ENCODE data around the gene VWA2. TPM values are rescaled to one million over a fixed set of nuclear protein-coding genes. Genes with fewer than 3 reads are reported as not detected.

VWA2 gene
- total RNA-seq, 2 donors from 2014 or later: not detected

DNA sequence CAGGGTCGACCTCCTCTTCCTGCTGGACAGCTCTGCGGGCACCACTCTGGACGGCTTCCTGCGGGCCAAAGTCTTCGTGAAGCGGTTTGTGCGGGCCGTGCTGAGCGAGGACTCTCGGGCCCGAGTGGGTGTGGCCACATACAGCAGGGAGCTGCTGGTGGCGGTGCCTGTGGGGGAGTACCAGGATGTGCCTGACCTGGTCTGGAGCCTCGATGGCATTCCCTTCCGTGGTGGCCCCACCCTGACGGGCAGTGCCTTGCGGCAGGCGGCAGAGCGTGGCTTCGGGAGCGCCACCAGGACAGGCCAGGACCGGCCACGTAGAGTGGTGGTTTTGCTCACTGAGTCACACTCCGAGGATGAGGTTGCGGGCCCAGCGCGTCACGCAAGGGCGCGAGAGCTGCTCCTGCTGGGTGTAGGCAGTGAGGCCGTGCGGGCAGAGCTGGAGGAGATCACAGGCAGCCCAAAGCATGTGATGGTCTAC, 46.9 kb downstream of the VWA2 start:
- Mint-ChIP-seq H3K36me3 (no peaks in the 10 kb centered on the region), H3K4me1 (ENCODE audit: low read depth in 2 of 2) (no peaks in the 10 kb centered on the region), H3K4me3 (no peak overlapping the region), H3K27ac (no peak overlapping the region), H3K9me3 (no peaks in the 10 kb centered on the region), H3K27me3 (no peaks in the 10 kb centered on the region)
- no peak for DNase-seq (ENCODE audit: low spot score)
- no peak for ATAC-seq

DNA sequence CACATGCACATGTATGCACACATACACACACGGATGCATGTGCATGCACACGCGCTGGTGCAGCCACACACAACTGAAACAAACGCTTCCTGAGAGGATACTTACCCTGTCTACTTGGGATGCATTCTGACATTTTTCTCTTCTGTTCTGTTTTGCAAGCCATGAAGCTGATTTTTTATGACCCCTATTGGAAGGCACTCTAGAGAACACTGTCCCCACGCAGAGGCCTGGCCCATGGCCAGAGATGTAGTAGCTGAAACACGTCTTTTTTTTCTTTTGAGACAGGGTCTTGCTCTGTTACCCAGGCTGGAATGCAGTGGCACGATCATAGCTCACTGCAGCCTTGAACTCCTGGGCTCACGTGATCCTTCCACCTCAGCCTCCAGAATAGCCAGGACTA, 47.9 kb downstream of the VWA2 start:
- no peaks in the 10 kb centered on the region for H3K27me3 Mint-ChIP-seq
- H3K4me1 Mint-ChIP-seq (ENCODE audit: low read depth in 2 of 2): no peaks in the 10 kb centered on the region
- DNase-seq (ENCODE audit: low spot score) (no peak), ATAC-seq (no peak)
- no peak overlapping the region for H3K4me3 Mint-ChIP-seq
- no peaks in the 10 kb centered on the region for H3K36me3 Mint-ChIP-seq
- H3K27ac Mint-ChIP-seq: no peak overlapping the region
- no peaks in the 10 kb centered on the region for H3K9me3 Mint-ChIP-seq

DNA sequence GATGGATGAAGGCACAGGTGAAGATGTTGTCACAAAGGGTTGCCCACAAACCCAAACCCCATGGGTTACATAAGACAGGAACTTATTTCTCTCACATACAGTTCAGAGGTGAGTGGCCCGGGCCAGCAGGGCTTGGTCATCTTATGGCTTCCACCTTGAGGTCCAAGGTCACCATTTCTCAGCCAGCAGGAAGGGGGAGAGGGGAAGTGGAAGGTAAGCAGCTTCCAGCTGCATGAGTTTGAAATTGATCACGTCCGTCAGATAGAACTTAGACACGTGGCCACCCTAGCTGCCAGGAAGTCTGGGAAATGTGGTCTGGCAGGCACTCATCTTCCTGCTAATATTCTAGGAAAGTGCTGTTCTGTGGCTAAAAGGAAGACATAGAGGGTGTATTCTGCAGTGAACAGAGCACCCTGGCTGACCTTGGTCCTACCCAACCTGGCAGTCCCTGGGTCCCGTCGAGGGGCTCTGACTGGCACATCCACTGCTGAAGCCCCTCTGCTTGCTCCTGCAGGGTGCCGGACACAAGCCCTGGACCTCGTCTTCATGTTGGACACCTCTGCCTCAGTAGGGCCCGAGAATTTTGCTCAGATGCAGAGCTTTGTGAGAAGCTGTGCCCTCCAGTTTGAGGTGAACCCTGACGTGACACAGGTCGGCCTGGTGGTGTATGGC, 49.5 kb downstream of the VWA2 start:
- Mint-ChIP-seq H3K4me3 (no peak overlapping the region), H3K36me3 (no peaks in the 10 kb centered on the region), H3K9me3 (no peaks in the 10 kb centered on the region), H3K27me3 (no peaks in the 10 kb centered on the region), H3K27ac (no peak overlapping the region), H3K4me1 (ENCODE audit: low read depth in 2 of 2) (no peaks in the 10 kb centered on the region)
- no peak for DNase-seq (ENCODE audit: low spot score)
- peak; percentile 6 to 7 for ATAC-seq

DNA sequence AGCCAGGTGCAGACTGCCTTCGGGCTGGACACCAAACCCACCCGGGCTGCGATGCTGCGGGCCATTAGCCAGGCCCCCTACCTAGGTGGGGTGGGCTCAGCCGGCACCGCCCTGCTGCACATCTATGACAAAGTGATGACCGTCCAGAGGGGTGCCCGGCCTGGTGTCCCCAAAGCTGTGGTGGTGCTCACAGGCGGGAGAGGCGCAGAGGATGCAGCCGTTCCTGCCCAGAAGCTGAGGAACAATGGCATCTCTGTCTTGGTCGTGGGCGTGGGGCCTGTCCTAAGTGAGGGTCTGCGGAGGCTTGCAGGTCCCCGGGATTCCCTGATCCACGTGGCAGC, 50.0 kb downstream of the VWA2 start:
- ATAC-seq: peak; percentile 10 to 46
- Mint-ChIP-seq H3K4me1 (ENCODE audit: low read depth in 2 of 2) (no peaks in the 10 kb centered on the region), H3K4me3 (no peak overlapping the region), H3K9me3 (no peaks in the 10 kb centered on the region), H3K27ac (no peak overlapping the region), H3K27me3 (no peaks in the 10 kb centered on the region), H3K36me3 (no peaks in the 10 kb centered on the region)
- no peak for DNase-seq (ENCODE audit: low spot score)

DNA sequence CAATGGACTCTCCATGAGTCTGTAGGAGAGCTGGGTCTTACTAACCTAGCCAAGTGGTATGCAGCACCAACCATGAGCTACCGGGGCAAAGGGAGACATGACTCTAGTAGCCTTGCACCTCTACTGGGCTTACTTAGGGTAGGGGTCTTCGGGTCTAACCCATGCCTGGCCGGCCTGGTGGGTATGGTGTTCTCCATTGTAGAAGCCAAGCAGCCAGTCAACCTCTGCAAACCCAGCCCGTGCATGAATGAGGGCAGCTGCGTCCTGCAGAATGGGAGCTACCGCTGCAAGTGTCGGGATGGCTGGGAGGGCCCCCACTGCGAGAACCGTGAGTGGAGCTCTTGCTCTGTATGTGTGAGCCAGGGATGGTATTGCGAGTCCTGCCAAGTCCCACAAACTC, 51.0 kb downstream of the VWA2 start:
- Mint-ChIP-seq H3K27ac (no peak overlapping the region), H3K36me3 (peaks cover 7% of the 10 kb centered on the region)
- no peak for ATAC-seq

DNA sequence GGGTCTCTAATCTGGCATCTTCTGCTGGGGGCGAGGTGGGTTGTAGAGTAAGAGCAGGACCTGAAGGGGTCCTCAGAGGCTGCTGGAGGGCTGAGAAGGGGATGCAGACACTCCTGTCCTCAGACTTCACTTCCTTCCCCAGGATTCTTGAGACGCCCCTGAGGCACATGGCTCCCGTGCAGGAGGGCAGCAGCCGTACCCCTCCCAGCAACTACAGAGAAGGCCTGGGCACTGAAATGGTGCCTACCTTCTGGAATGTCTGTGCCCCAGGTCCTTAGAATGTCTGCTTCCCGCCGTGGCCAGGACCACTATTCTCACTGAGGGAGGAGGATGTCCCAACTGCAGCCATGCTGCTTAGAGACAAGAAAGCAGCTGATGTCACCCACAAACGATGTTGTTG, 52.0 kb downstream of the VWA2 start:
- no peak overlapping the region for H3K27ac Mint-ChIP-seq
- DNase-seq (ENCODE audit: low spot score) (no peak), ATAC-seq (no peak)
- no peak overlapping the region for H3K4me3 Mint-ChIP-seq
- H3K27me3 Mint-ChIP-seq: no peaks in the 10 kb centered on the region
- H3K4me1 Mint-ChIP-seq (ENCODE audit: low read depth in 2 of 2): no peaks in the 10 kb centered on the region
- peaks cover 4% of the 10 kb centered on the region for H3K9me3 Mint-ChIP-seq
- H3K36me3 Mint-ChIP-seq: peaks cover 18% of the 10 kb centered on the region

More for the DNA sequence above, 51.0 kb downstream of the VWA2 start:
- no peak overlapping the region for H3K4me3 Mint-ChIP-seq
- H3K4me1 Mint-ChIP-seq (ENCODE audit: low read depth in 2 of 2): no peaks in the 10 kb centered on the region
- no peak for DNase-seq (ENCODE audit: low spot score)
- H3K27me3 Mint-ChIP-seq: no peaks in the 10 kb centered on the region
- no peaks in the 10 kb centered on the region for H3K9me3 Mint-ChIP-seq

DNA sequence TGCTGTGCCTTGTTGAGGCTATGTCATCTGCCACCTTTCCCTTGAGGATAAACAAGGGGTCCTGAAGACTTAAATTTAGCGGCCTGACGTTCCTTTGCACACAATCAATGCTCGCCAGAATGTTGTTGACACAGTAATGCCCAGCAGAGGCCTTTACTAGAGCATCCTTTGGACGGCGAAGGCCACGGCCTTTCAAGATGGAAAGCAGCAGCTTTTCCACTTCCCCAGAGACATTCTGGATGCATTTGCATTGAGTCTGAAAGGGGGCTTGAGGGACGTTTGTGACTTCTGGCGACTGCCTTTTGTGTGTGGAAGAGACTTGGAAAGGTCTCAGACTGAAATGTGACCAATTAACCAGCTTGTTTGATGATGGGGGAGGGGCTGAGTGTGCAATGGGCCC, 52.5 kb downstream of the VWA2 start:
- H3K4me1 Mint-ChIP-seq (ENCODE audit: low read depth in 2 of 2): no peaks in the 10 kb centered on the region
- H3K9me3 Mint-ChIP-seq: peaks cover 7% of the 10 kb centered on the region
- DNase-seq (ENCODE audit: low spot score) (no peak), ATAC-seq (no peak)
- H3K27me3 Mint-ChIP-seq: no peaks in the 10 kb centered on the region
- H3K27ac Mint-ChIP-seq: no peak overlapping the region
- peaks cover 21% of the 10 kb centered on the region for H3K36me3 Mint-ChIP-seq
- no peak overlapping the region for H3K4me3 Mint-ChIP-seq

DNA sequence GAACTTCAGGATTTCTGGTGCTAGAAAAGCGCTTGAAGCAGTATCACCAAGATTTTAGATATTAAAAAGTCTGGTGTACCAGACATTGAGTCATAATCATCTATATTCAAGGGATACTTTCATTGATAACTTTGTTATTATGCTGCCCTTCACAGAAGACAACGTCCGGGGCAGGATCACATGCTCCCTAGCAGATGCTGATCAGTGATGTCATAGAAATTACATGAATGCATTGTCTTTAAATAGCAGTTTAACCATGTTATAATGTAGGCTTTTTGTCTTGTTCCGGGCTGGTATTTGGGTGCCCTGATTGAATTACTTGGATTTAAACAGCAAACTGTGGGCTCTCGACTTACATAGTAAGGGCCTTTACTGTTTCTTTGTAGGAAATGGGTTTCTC, 54.0 kb downstream of the VWA2 start:
- Mint-ChIP-seq H3K9me3 (peaks cover 7% of the 10 kb centered on the region), H3K27ac (no peak overlapping the region), H3K27me3 (no peaks in the 10 kb centered on the region), H3K4me1 (ENCODE audit: low read depth in 2 of 2) (no peaks in the 10 kb centered on the region), H3K4me3 (no peak overlapping the region), H3K36me3 (peaks cover 21% of the 10 kb centered on the region)
- DNase-seq (ENCODE audit: low spot score) (no peak), ATAC-seq (no peak)

DNA sequence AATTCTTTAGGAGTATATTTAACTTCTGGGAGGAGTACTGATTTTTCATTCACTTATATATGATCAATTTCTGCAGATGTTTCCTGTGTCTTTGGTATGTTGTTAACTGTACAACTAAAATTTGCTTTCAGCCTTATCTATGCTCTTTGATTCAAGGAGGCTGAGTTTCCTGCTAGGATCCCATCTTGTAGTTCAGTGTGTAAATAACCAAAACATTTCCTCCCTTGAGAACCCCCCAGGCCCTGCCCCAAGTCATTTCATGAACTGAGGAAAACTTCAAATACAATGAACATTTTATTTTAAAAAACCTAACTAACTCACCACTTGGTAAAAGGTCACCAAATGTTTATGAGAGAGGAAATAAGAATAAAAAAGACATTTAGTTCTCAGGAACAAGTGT, 55.5 kb downstream of the VWA2 start:
- Mint-ChIP-seq H3K36me3 (peaks cover 21% of the 10 kb centered on the region), H3K4me1 (ENCODE audit: low read depth in 2 of 2) (no peaks in the 10 kb centered on the region), H3K27me3 (no peaks in the 10 kb centered on the region), H3K27ac (no peak overlapping the region), H3K4me3 (no peak overlapping the region), H3K9me3 (peaks cover 7% of the 10 kb centered on the region)
- ATAC-seq: no peak
- no peak for DNase-seq (ENCODE audit: low spot score)

DNA sequence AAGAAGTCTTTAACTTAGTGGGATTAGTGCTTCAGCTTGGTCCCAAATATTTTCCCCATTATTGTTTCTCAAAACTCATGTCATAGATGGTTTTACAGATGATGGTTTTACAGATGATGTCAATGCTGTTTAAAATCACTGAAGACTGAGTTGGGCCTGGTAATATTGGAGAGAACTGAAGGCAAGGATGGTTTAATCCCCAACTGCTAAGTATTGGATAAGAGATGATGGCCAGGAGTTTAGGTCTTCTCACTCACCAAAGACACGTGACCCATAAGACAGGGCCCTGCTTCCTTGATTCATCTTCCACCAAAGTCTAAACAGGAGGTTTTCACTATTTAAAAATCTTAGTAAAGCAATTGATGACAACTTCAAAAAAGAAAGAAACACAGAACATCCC, 56.3 kb downstream of the VWA2 start:
- Mint-ChIP-seq H3K36me3 (peaks cover 21% of the 10 kb centered on the region), H3K4me3 (no peak overlapping the region), H3K27me3 (no peaks in the 10 kb centered on the region), H3K9me3 (peaks cover 7% of the 10 kb centered on the region), H3K27ac (no peak overlapping the region), H3K4me1 (ENCODE audit: low read depth in 2 of 2) (no peaks in the 10 kb centered on the region)
- no peak for DNase-seq (ENCODE audit: low spot score)
- ATAC-seq: no peak

DNA sequence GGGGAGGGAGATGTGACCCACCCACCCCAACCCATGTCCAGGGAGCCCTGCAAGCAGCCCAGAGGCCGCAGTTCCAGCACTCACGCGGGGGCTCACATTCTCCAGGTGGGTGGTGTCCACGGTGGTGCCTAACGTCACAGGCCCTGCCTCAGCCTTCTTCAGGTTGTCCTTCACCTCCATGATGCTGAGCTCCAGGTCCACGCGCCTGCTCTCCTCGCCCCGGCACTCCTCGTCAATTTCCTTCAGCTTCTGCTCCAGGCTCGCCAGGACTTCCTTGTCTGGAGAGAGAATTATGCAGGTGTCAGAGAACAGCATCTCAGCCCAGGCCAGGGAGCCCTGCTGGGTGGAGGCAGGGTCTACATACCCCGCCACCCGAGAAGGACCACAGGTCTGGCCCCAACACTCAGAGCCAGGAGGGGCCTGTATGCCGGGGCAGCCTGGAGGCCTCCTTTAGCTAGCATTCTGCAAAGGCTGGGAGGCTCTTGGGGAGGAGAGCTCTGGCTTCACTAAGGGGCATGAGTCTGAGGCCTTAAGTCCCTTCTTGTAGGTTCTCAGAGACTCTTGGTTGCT, 58.2 kb downstream of the VWA2 start:
- H3K36me3 Mint-ChIP-seq: peaks cover 21% of the 10 kb centered on the region
- ATAC-seq (peak in 1 of 2 donors; percentile 24), DNase-seq (ENCODE audit: low spot score) (no peak)
- H3K9me3 Mint-ChIP-seq: peaks cover 7% of the 10 kb centered on the region
- no peak overlapping the region for H3K4me3 Mint-ChIP-seq
- no peak overlapping the region for H3K27ac Mint-ChIP-seq
- H3K4me1 Mint-ChIP-seq (ENCODE audit: low read depth in 2 of 2): no peaks in the 10 kb centered on the region
- no peaks in the 10 kb centered on the region for H3K27me3 Mint-ChIP-seq

DNA sequence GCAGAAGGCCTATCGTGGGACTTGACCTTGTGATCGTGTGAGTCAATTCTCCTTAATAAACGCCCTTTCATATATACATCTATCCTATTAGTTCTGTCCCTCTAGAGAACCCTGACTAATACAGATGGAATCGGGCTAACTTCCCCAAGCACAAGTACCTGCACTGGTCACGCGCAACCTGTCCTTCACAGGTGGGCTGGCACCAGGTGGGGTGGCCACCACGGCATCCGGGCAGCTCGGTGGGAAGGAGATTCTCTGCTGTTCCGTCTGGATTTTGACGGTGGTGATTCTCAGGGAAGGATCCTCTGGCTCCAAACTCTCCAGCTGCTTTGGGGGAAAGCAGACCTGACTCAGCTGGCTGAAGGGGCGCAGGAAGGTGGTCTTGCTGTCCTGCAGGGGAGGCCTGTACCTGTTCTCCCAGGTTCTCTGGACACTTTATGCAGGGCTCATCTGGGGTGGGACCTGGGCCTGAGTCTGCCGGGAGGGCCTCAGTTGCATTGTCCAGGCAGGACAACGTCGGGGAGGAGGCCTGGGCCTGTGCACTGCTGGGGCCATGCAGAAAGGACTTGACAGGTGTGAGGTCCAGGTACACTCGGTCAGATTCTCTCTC, 61.1 kb downstream of the VWA2 start:
- ATAC-seq (no peak), DNase-seq (ENCODE audit: low spot score) (no peak)
- H3K4me1 Mint-ChIP-seq (ENCODE audit: low read depth in 2 of 2): peaks cover 11 to 12% of the 10 kb centered on the region in 2 donors
- H3K9me3 Mint-ChIP-seq: peaks cover 7% of the 10 kb centered on the region
- H3K4me3 Mint-ChIP-seq: no peak overlapping the region
- no peaks in the 10 kb centered on the region for H3K27me3 Mint-ChIP-seq
- H3K27ac Mint-ChIP-seq: no peak overlapping the region
- H3K36me3 Mint-ChIP-seq: peaks cover 12% of the 10 kb centered on the region

DNA sequence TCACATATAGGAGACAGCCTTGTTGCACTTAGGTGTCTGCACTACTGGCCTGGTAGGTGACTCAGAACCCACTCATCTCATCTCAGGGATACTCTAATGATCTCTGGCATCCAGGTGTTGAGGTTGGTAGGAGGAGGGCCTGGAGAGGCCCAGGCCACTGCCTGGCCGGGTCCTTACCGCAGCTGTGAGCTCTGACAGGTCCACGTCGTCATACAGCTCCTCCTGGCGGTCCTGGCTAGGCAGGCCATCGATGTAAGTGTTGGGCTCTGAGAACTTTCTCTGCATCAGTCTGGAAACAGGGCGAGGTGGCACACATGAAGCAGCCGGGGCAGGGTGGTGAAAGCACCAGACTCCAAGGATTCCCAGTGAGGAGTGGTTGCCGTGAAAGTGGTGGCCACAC, 62.1 kb downstream of the VWA2 start:
- Mint-ChIP-seq H3K9me3 (peaks cover 2% of the 10 kb centered on the region), H3K36me3 (peaks cover 2% of the 10 kb centered on the region), H3K4me1 (ENCODE audit: low read depth in 2 of 2) (peaks cover 11 to 12% of the 10 kb centered on the region in 2 donors), H3K4me3 (no peak overlapping the region), H3K27ac (no peak overlapping the region), H3K27me3 (no peaks in the 10 kb centered on the region)
- no peak for DNase-seq (ENCODE audit: low spot score)
- no peak for ATAC-seq

DNA sequence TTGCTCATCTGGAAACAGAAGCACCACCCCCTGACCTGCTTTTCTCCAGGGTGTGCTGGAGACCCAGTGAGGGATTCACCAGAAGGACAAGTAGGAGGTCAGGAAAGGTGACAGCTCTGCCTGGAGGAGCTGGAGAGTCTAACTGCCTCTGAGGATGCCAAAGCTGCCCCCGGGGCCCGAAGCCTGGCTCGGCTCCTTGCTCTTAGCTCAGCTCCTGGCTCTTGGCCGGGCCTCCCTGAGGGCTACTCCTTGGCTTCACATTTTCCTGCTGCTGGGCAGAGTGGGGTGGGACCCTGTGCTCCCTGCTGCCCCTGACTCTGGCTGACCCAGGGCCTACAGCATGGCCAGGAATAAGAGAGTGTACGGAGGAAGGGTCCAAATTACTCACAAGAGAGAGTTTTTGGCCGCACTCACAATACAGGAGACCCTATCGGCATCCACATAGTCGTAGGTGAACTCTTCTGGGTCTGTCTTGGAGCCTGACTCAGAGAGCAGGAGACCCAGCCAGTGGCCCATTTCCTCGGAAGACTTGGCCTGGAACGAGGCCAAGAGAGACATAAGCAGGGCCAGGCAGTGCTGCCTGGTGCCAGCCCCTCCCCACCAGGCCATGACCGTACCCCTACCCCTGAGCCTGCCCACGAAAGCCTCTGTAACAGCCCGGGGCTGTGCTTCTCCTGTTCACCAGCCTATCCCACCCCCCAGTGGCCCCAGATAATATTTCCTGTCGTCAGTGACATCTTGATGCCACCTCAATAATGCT, 63.1 kb downstream of the VWA2 start:
- Mint-ChIP-seq H3K4me1 (ENCODE audit: low read depth in 2 of 2) (peaks cover 11 to 12% of the 10 kb centered on the region in 2 donors), H3K36me3 (no peaks in the 10 kb centered on the region), H3K9me3 (no peaks in the 10 kb centered on the region), H3K27ac (no peak overlapping the region), H3K27me3 (peaks cover 0 to 1% of the 10 kb centered on the region in 2 donors), H3K4me3 (no peak overlapping the region)
- ATAC-seq (no peak), DNase-seq (ENCODE audit: low spot score) (no peak)

Measured in natural killer cell treated with Interleukin-12 subunit alpha and Interleukin-12 subunit beta and Interleukin-15 and Interleukin-18, amount 100 ng/mL, for 72 hours (primary cell).